ENCODE data around the gene NBEA. TPM values are rescaled to one million over a fixed set of nuclear protein-coding genes. Genes with fewer than 3 reads are reported as not detected.

Gene NBEA
- total RNA-seq, 2 experiments from 2014 or later: 0.29 to 0.45 TPM

DNA sequence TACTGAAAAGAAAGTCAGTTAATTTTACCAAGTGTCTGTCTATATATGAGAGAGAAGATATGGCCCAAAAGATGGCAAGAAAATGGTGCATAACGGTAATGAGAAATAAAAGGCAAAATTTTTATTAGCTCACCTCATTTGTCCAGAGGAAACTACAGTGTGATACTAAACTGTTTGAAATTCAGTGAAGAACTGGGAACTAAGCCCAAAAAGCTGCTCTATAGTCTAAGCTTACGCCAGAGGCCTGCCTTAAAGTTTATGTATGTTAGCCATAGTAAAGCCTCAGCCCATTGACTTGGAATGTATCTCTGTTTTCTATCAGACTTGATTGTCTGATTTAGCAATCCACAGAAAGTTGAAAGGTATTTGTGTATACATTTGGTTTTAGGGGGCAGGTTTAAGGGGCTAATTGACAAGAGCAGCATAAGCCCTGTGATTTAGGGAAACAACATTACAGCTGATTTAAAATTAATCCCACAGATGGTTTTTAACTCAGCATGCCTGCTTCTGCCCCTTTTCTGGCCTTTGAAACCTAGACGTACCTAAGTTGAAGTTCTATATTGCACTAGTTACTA lies 625.4 kb downstream of the NBEA start:
- Mint-ChIP-seq H3K36me3 (ENCODE audit: low read depth) (no peaks in the 10 kb centered on the region), H3K27ac (no peak overlapping the region), H3K4me3 (no peak overlapping the region), H3K27me3 (no peaks in the 10 kb centered on the region), H3K4me1 (no peaks in the 10 kb centered on the region), H3K9me3 (no peaks in the 10 kb centered on the region)
- no peak for DNase-seq
- POLR2A ChIA-PET: no interaction called here
- CTCF ChIA-PET: no interaction called here

DNA sequence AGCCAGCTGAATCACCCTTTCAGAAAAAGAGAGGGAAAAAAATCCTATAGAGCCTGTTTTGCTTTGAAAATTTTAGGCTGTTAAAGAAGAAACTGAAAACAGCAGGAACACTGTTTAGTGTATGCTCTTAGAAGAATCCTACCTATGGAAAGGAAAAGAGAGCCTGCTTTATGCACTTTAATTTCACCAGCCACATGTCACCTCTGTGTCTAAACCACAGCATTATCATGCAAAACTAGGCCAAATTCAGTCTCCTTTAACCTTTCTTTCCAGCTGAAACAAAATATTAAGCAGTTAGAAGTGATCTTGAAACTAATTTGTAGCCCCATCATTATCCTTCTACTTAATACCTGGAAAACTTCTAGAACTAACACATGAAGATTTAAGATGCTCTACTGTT lies 631.6 kb downstream of the NBEA start:
- H3K4me1 Mint-ChIP-seq: no peaks in the 10 kb centered on the region
- no peak for DNase-seq
- POLR2A ChIA-PET: no interaction called here
- H3K9me3 Mint-ChIP-seq: no peaks in the 10 kb centered on the region
- H3K36me3 Mint-ChIP-seq (ENCODE audit: low read depth): no peaks in the 10 kb centered on the region
- no peak overlapping the region for H3K27ac Mint-ChIP-seq
- CTCF ChIA-PET: no interaction called here
- no peak overlapping the region for H3K4me3 Mint-ChIP-seq
- no peaks in the 10 kb centered on the region for H3K27me3 Mint-ChIP-seq

DNA sequence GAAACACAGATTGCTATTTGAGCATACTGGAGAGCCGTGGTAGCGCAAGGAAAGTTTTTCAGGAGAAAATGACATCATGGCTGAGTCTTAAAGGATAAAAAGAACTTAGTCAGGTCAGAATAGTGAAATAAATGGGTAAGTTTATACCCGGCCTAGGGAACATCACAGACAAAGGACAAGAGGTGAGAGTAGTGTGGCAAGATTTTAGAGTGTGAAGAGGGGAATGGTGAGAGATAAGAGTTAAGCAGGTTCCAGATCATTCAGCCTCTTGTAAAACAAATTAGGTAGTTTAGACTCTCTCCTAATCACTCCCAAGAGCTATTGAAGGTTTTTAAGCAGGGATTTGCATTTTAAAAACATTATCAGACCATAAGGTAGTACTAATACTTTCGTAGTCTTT lies 650.4 kb downstream of the NBEA start:
- ChIA-PET CTCF (no interaction called here), POLR2A (no interaction called here)
- no peak for DNase-seq
- no peak overlapping the region for H3K4me3 Mint-ChIP-seq
- H3K4me1 Mint-ChIP-seq: no peaks in the 10 kb centered on the region
- no peaks in the 10 kb centered on the region for H3K9me3 Mint-ChIP-seq
- H3K36me3 Mint-ChIP-seq (ENCODE audit: low read depth): no peaks in the 10 kb centered on the region
- H3K27ac Mint-ChIP-seq: no peak overlapping the region
- no peaks in the 10 kb centered on the region for H3K27me3 Mint-ChIP-seq

DNA sequence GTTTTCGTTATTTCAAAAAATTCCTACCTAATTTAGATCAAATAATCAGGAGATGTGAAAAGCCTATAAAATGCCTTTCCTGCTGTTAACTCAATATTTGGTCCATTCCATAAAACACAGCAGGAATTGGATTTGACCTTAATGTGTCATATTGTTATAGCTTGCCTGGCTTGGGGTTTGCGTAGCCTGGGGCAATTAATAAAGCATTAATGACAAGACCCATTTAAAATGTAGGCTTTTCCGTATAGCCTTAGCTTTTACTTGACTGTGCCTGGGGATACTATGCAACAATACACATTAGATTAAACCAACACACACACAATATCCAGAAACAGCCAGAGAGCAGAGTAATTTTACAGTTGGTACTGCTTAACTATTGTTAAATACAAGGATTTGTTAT lies 651.6 kb downstream of the NBEA start:
- no peaks in the 10 kb centered on the region for H3K9me3 Mint-ChIP-seq
- CTCF ChIA-PET: no interaction called here
- no peak for DNase-seq
- H3K27ac Mint-ChIP-seq: no peak overlapping the region
- no peaks in the 10 kb centered on the region for H3K4me1 Mint-ChIP-seq
- no peaks in the 10 kb centered on the region for H3K36me3 Mint-ChIP-seq (ENCODE audit: low read depth)
- POLR2A ChIA-PET: no interaction called here
- no peaks in the 10 kb centered on the region for H3K27me3 Mint-ChIP-seq
- no peak overlapping the region for H3K4me3 Mint-ChIP-seq

DNA sequence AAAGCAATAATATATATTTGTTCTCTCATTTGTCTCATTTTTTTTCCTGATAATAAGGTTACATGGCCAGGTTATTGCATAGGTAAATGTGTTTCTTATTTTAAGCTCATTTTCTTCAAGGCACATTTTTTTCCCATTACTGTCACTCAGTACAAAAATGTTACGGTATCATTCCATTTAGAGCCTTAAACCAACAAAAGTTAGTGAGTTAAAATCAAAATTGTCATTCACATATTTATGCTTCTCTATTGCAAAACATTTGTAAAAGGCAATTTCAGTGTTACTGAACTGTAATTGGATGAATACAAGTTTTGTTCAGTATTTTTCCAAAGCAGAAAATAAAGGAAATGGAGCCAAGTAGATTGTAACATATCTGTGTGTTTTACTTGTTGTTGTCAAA lies 652.0 kb downstream of the NBEA start:
- no peaks in the 10 kb centered on the region for H3K9me3 Mint-ChIP-seq
- no peak overlapping the region for H3K27ac Mint-ChIP-seq
- no peak for DNase-seq
- H3K4me1 Mint-ChIP-seq: no peaks in the 10 kb centered on the region
- H3K4me3 Mint-ChIP-seq: no peak overlapping the region
- H3K27me3 Mint-ChIP-seq: no peaks in the 10 kb centered on the region
- ChIA-PET CTCF (no interaction called here), POLR2A (no interaction called here)
- no peaks in the 10 kb centered on the region for H3K36me3 Mint-ChIP-seq (ENCODE audit: low read depth)

DNA sequence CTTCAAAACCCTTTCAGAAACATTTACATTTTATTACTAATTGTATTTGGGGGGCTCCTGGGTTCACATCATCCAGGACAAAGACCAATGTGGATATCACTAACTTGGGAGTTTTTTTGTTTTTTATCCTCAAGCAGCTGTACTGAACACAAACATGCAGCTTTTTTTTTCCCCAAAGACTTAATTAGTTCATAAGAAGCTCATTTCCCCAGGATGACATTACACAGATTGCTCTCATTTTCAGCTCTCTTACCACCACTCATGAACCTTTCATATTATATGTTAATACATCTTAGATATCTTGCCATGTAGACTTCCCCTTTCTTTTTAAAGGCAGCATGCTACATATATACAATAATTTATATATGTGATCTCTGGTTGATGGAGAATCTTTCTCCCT lies 653.1 kb downstream of the NBEA start:
- no peaks in the 10 kb centered on the region for H3K27me3 Mint-ChIP-seq
- no peaks in the 10 kb centered on the region for H3K36me3 Mint-ChIP-seq (ENCODE audit: low read depth)
- no peaks in the 10 kb centered on the region for H3K4me1 Mint-ChIP-seq
- no peak for DNase-seq
- ChIA-PET POLR2A (no interaction called here), CTCF (no interaction called here)
- H3K9me3 Mint-ChIP-seq: no peaks in the 10 kb centered on the region
- H3K4me3 Mint-ChIP-seq: no peak overlapping the region
- no peak overlapping the region for H3K27ac Mint-ChIP-seq

DNA sequence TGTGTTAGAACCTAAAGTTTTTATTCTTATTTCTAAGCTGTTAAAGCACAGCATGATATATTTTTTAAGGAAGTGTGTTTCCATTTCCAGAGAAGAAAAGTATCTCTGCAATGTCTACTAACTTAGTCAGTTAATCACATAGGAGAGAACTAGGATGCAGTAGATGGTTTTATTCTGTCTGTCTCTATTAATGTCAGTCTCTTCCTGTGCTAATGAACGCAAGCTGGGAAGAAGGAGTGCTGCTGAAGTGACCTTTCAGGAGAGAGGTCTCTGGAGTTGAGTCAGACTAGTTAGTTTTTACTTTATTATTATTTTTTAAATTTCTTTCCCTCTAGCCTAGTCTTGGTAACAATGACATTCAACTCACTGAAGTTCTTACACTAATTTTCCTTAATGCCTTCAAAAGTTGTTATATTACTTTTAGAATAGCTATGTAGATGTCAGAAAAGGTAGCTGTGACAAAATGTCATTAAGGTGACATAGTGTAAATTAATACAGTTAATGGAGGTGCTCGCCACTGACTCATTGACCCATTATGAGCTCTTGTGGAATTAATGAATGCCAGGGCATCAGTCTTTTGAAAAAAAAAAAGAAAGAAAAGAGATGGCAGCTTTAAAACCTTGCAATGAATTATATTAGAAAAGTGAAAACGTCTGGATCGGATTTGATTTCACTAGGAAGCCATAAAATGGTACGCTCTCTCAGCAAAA lies 654.4 kb downstream of the NBEA start:
- no peaks in the 10 kb centered on the region for H3K36me3 Mint-ChIP-seq (ENCODE audit: low read depth)
- ChIA-PET POLR2A (no interaction called here), CTCF (no interaction called here)
- H3K4me1 Mint-ChIP-seq: no peaks in the 10 kb centered on the region
- no peaks in the 10 kb centered on the region for H3K27me3 Mint-ChIP-seq
- no peaks in the 10 kb centered on the region for H3K9me3 Mint-ChIP-seq
- H3K4me3 Mint-ChIP-seq: no peak overlapping the region
- no peak for DNase-seq
- no peak overlapping the region for H3K27ac Mint-ChIP-seq

DNA sequence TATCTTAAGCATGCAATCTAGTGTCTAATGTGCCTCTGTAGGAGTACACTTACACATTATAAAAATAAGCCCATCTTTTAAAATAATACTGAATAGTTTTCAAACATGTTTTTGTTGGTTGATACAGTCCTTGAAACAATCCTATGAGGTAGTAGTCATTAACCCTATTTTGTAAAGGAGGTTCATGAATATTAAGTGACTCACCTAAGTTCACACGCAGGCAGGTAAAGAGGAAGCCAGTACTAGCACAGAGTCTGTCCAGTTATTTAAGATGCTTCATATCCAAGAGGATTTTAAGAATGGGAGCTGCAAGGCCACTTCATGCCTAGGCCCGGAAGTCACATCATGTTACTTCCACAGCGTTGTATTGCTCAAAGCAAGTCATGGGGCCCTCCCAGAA lies 655.4 kb downstream of the NBEA start:
- no peaks in the 10 kb centered on the region for H3K4me1 Mint-ChIP-seq
- H3K9me3 Mint-ChIP-seq: no peaks in the 10 kb centered on the region
- H3K27ac Mint-ChIP-seq: no peak overlapping the region
- CTCF ChIA-PET: no interaction called here
- H3K27me3 Mint-ChIP-seq: no peaks in the 10 kb centered on the region
- POLR2A ChIA-PET: no interaction called here
- no peak overlapping the region for H3K4me3 Mint-ChIP-seq
- H3K36me3 Mint-ChIP-seq (ENCODE audit: low read depth): no peaks in the 10 kb centered on the region
- no peak for DNase-seq

DNA sequence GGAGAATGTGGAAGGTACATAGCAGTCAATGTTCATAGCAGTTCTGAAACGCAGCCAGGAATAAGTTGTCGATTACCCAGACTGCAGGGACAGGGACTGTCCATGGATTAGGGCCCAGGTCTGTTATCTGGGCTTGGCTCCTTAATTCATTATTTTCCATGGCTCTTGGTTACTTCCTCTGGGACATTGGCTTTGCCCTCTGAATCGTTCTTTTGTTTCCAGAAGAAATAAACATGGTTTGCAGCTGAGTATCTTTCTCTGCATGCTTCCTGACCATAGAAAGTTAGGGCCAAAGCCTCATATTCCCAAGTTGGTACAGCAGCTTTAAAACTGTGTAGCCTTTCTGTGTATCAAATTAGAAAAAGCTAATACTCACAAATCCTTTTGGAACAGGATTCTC lies 656.2 kb downstream of the NBEA start:
- no peaks in the 10 kb centered on the region for H3K9me3 Mint-ChIP-seq
- H3K27me3 Mint-ChIP-seq: no peaks in the 10 kb centered on the region
- POLR2A ChIA-PET: no interaction called here
- no peaks in the 10 kb centered on the region for H3K36me3 Mint-ChIP-seq (ENCODE audit: low read depth)
- CTCF ChIA-PET: no interaction called here
- no peak overlapping the region for H3K4me3 Mint-ChIP-seq
- DNase-seq: no peak
- H3K4me1 Mint-ChIP-seq: no peaks in the 10 kb centered on the region
- H3K27ac Mint-ChIP-seq: no peak overlapping the region

DNA sequence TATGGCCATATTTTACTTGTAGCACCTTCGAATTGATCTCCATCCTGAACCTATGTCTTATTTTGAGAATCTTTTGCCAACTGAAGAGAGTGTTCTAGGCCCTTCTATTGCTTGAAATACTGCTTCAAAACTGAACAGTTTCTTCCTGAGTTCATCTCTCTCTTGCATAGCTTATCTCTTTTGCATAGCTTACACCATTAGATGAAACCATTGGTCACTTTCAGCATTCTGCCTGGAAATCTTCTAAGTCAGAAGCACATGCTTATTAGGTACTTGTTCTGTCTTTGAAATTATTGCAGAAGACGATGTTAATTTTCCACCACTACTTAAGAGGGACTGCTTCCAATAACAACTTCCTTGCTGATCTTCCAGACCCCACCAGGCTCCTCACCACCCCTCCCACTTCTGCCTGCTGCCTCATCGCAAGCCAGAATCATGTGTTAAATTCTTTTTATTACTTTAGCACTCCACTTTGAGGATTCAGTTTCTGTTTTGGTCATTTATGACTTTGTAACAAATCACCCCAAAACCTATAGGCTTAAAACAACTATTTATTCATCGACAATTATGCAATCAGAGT lies 656.8 kb downstream of the NBEA start:
- Mint-ChIP-seq H3K27me3 (no peaks in the 10 kb centered on the region), H3K4me3 (no peak overlapping the region), H3K36me3 (ENCODE audit: low read depth) (no peaks in the 10 kb centered on the region), H3K9me3 (no peaks in the 10 kb centered on the region), H3K27ac (no peak overlapping the region), H3K4me1 (no peaks in the 10 kb centered on the region)
- DNase-seq: no peak
- CTCF ChIA-PET: no interaction called here
- POLR2A ChIA-PET: no interaction called here

DNA sequence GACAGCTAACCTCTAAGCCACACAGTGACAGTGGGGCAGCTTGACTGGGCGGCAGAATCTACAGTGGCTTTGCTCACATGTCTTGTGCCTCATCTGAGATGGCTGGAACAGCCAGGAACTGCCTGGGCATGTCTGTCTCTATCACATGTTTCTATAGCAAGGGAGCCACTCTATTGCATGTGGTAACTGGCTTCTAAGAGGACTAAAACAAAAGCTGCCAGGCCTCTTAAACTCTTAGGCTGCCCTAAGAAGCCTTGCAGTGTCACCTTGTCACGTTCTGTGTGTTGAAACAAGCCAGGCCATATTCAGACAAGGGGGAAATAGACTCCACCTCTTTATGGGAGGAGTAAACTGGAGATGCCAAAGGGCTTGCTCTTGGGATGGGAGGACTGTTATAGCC lies 657.3 kb downstream of the NBEA start:
- H3K9me3 Mint-ChIP-seq: no peaks in the 10 kb centered on the region
- H3K4me3 Mint-ChIP-seq: no peak overlapping the region
- H3K36me3 Mint-ChIP-seq (ENCODE audit: low read depth): no peaks in the 10 kb centered on the region
- CTCF ChIA-PET: no interaction called here
- no peaks in the 10 kb centered on the region for H3K27me3 Mint-ChIP-seq
- DNase-seq: no peak
- POLR2A ChIA-PET: no interaction called here
- H3K4me1 Mint-ChIP-seq: no peaks in the 10 kb centered on the region
- no peak overlapping the region for H3K27ac Mint-ChIP-seq

DNA sequence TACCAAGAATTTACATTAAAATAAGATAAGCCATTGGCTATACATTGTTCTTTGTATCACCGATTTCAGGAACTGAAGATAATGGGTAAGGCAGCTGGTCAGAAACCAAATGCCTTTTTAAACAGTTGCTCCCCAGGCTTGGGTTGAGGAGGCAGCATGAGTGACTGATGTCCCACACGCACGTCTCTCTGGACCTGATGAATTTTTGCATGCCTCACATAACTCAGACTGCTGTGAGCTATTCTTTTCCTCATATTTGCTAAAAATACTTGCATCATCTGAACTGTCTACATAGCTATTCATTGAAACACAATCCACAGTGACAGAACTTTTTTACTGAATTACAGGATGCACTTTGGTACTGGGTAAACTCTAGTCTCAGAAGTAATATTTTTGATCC lies 658.1 kb downstream of the NBEA start:
- no peaks in the 10 kb centered on the region for H3K9me3 Mint-ChIP-seq
- POLR2A ChIA-PET: no interaction called here
- H3K4me3 Mint-ChIP-seq: no peak overlapping the region
- CTCF ChIA-PET: no interaction called here
- no peak for DNase-seq
- H3K4me1 Mint-ChIP-seq: no peaks in the 10 kb centered on the region
- H3K27me3 Mint-ChIP-seq: no peaks in the 10 kb centered on the region
- no peak overlapping the region for H3K27ac Mint-ChIP-seq
- no peaks in the 10 kb centered on the region for H3K36me3 Mint-ChIP-seq (ENCODE audit: low read depth)

DNA sequence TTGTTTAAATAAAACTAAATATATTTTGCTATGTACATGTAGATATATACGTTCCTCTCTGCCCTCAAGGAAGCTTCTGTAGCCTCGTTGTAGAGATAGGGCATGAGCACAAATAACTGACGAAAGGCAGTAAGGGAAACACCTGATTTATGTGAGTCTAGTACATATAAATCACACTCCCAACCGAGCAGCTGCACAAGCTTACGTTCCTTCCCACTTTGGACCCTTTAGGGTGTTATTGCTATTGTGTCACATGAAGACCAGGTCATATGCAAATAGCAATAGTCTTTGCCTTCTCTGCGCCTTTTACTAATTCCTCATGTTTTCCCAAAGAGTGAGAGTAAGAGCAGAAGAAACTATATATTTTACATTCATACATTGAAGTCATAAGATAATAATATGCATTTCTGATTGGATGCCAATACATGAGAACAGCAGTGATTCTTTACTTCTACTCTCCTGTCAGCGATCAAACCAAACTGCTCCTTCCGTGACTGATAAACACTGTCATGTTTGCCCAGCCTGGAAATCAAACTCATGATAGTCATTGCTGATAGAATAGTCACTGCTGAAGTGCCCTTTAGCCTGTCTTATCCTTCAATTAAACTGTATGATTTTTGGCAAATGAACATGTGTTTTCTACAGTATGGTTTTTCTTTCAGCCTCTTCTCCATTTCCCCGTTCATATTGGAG lies 661.7 kb downstream of the NBEA start:
- Mint-ChIP-seq H3K27ac (no peak overlapping the region), H3K27me3 (no peaks in the 10 kb centered on the region), H3K36me3 (ENCODE audit: low read depth) (no peaks in the 10 kb centered on the region), H3K9me3 (no peaks in the 10 kb centered on the region), H3K4me1 (no peaks in the 10 kb centered on the region), H3K4me3 (no peak overlapping the region)
- ChIA-PET CTCF (no interaction called here), POLR2A (no interaction called here)
- no peak for DNase-seq

DNA sequence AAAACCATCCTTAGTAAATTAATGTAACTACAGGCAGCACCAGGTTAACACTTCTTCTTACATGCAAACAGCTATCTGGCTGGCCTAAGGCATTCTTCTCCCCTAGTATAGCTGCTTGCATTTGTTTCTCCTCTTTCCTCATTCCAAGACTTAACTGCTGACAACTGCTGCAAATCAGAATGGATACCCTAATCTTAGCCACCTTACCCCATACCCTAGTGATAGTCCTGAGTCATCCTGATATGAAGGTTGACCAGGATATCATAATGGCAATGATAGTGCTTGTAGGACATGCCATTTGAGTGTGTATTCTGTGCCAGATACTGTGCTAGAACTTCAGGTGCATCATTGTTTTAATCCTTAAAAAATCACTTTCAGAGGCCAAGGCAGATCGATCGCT lies 672.6 kb downstream of the NBEA start:
- H3K36me3 Mint-ChIP-seq (ENCODE audit: low read depth): no peaks in the 10 kb centered on the region
- DNase-seq: no peak
- no peak overlapping the region for H3K27ac Mint-ChIP-seq
- peaks cover 2% of the 10 kb centered on the region for H3K9me3 Mint-ChIP-seq
- no peaks in the 10 kb centered on the region for H3K27me3 Mint-ChIP-seq
- no peak overlapping the region for H3K4me3 Mint-ChIP-seq
- CTCF ChIA-PET: no interaction called here
- POLR2A ChIA-PET: no interaction called here
- peaks cover 4% of the 10 kb centered on the region for H3K4me1 Mint-ChIP-seq

Measured in activated CD4-positive, alpha-beta T cell treated with anti-CD3 and anti-CD28 coated beads, Interleukin-2, amount 10 ng/mL, durations not matched to agents 7 days and 5 days (primary cell).